Breast epithelium (tissue), 3 donors: ENCODE measurements around the gene BSDC1.

Experiments
- POLR2A ChIP-seq: fragments of 450-650 bp; IDR thresholded peaks from one replicate; pipeline ENCODE4 v1.6.1; 2016; ENCODE audit warnings: antibody characterized with exemption, mild to moderate bottlenecking, moderate library complexity
- POLR2AphosphoS5 ChIP-seq, 3 donors: sonication (generic); formaldehyde crosslinking; IDR thresholded peaks; one replicate each; pipeline ENCODE4 v1.6.1; 2017; ENCODE audit warnings: antibody characterized with exemption in 3 of 3

DNA sequence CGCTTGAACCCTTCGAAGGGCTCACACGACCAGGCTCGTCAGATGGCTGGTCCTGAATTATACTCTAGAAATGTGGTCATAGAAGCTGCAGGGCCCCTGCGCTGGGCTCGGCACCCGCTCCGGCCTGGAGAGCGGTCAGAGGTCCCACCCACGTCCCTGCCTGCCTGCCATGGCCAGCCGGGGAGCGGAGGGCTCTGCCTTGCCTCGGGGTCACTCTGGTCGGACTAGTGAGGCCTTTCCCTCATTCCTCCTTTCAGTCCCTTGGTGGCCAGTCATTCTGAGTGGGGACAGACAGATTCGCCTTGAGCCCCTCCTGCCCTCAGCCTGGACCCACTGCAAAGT is 57.7 kb downstream of the BSDC1 start:
- TF ChIP-seq POLR2A (no peak), POLR2AphosphoS5 (IDR thresholded peaks at IDR 0.05) (no peak)
